CD4-positive, alpha-beta T cell (primary cell): ENCODE data around the gene PEX5. TPM values are rescaled to one million over a fixed set of nuclear protein-coding genes. Genes with fewer than 3 reads are reported as not detected.

Experiments used
- ATAC-seq: fragments of 200-7000 bp; cut with Tn5 transposase; one replicate; pipeline ENCODE4 v1.10.0; 2022; ENCODE audit warnings: mild to moderate bottlenecking; ENCODE audit not compliant: poor library complexity
- CTCF ChIA-PET: fragments of 350-600 bp; sonication (Branson Sonifier 250); formaldehyde crosslinking; loops from one replicate; lab custom pipeline; 2021; ENCODE audit warnings: antibody characterized with exemption, inconsistent platforms; lab: Charles Lee
- POLR2A ChIA-PET: fragments of 350-600 bp; sonication (Branson Sonifier 250); formaldehyde crosslinking; loops from one replicate; lab custom pipeline; 2021; ENCODE audit warnings: antibody characterized with exemption, inconsistent platforms; lab: Charles Lee
- DNase-seq, 14 experiments: peaks; one replicate each; pipeline ENCODE4 v3.0.0-alpha.2; 2013 to 2020; ENCODE audit warnings: mixed read lengths in 2 of 14
- H3K27ac ChIP-seq, 2 donors: one replicate each; pipeline versions ENCODE4 v1.5.1 to v1.7.0; 2013; ENCODE audit warnings: low read length in 2 of 2, low read depth in 1 of 2, mild to moderate bottlenecking in 1 of 2
- H3K27me3 ChIP-seq, 2 experiments: 1 replicate in 1 of 2; 2 replicates in 1 of 2; pipeline versions ENCODE4 v1.6.1 to v1.7.0; 2013; ENCODE audit warnings: low read length in 2 of 2, control low read depth in 1 of 2, mild to moderate bottlenecking in 1 of 2, moderate library complexity in 1 of 2; ENCODE audit not compliant: insufficient read depth in 2 of 2, control insufficient read depth in 1 of 2
- H3K36me3 ChIP-seq: one replicate; pipeline ENCODE4 v1.6.1; 2013; ENCODE audit warnings: low read length, control low read depth; ENCODE audit not compliant: insufficient read depth
- H3K4me1 ChIP-seq: one replicate; pipeline ENCODE4 v1.6.1; 2013; ENCODE audit warnings: low read length, control low read depth; ENCODE audit not compliant: insufficient read depth
- H3K4me3 ChIP-seq: one replicate; pipeline ENCODE4 v1.5.1; 2013; ENCODE audit warnings: mild to moderate bottlenecking, low read length, moderate library complexity
- H3K9me3 ChIP-seq, 2 experiments: 1 replicate in 1 of 2; 2 replicates in 1 of 2; pipeline versions ENCODE4 v1.6.1 to v1.7.0; 2013; ENCODE audit warnings: low read length in 2 of 2, mild to moderate bottlenecking in 2 of 2, control low read depth in 1 of 2, moderate library complexity in 1 of 2; ENCODE audit not compliant: control insufficient read depth in 1 of 2, insufficient read depth in 1 of 2
- H3K27ac Mint-ChIP-seq: one replicate; pipeline ENCODE4 v1.8.0; 2020; ENCODE audit warnings: mixed read lengths
- H3K27me3 Mint-ChIP-seq: one replicate; pipeline ENCODE4 v1.8.0; 2021; ENCODE audit warnings: mixed read lengths
- H3K36me3 Mint-ChIP-seq: one replicate; pipeline ENCODE4 v1.8.0; 2021; ENCODE audit warnings: low read depth, mixed read lengths
- H3K4me1 Mint-ChIP-seq: one replicate; pipeline ENCODE4 v1.8.0; 2021; ENCODE audit warnings: low read depth, mixed read lengths
- H3K4me3 Mint-ChIP-seq: one replicate; pipeline ENCODE4 v1.8.0; 2020; ENCODE audit warnings: mild to moderate bottlenecking, mixed read lengths
- H3K9me3 Mint-ChIP-seq: one replicate; pipeline ENCODE4 v1.8.0; 2020; ENCODE audit warnings: mixed read lengths
- intact Hi-C, 2 experiments: fragments of 100-400 bp; cut with DNase I in 1 of 2; cut with micrococcal nuclease in 1 of 2; formaldehyde crosslinking; loops; one replicate each; pipeline versions ENCODE4 v1.15.1 to v1.9.0; 2023 to 2025; cut with DNase I, micrococcal nuclease
- total RNA-seq, 174 experiments: library from RNA in 2 of 174; stranded (reverse) in 2 of 174; gene quantifications; one replicate each; pipeline ENCODE4 v1.2.3 and lab custom pipeline; 2021 to 2026
- TF ChIP-seq, protein P1 (sequence below): fragments of 200-600 bp; IDR thresholded peaks from one replicate; pipeline ENCODE4 v1.8.0; 2022; ENCODE audit warnings: antibody characterized with exemption, mild to moderate bottlenecking

PEX5 gene
- total RNA-seq, 2 experiments from 2014 or later, result 22.9 TPM

DNA sequence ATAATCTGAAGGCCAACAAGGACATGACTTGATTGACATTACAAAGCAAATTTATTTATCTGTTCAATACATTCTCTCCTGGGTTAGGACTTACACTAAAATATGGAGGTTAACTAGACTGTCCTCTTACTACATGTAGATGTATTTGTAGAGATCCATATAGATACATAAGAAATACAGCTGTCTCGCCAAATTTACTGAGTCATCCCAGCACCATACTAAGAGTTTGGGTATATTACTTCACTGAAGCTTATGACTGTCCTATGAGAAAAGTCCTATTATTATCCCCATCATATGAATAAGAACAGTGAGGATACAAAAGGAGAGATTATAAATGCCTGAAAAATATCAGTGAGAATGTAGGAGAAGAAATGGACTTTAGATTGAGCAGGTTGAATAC, 69.6 kb downstream of the PEX5 start:
- no peak overlapping the region for H3K4me3 Mint-ChIP-seq
- H3K4me3 ChIP-seq, result no peak overlapping the region
- no peaks in the 10 kb centered on the region for H3K36me3 Mint-ChIP-seq
- peaks cover 9% of the 10 kb centered on the region for H3K27me3 Mint-ChIP-seq
- intact Hi-C loops, result no loop called here
- no peaks in the 10 kb centered on the region for H3K27me3 ChIP-seq
- CTCF ChIA-PET, result no interaction called here
- H3K4me1 ChIP-seq, result no peaks in the 10 kb centered on the region
- TF ChIP-seq, protein P1, sequence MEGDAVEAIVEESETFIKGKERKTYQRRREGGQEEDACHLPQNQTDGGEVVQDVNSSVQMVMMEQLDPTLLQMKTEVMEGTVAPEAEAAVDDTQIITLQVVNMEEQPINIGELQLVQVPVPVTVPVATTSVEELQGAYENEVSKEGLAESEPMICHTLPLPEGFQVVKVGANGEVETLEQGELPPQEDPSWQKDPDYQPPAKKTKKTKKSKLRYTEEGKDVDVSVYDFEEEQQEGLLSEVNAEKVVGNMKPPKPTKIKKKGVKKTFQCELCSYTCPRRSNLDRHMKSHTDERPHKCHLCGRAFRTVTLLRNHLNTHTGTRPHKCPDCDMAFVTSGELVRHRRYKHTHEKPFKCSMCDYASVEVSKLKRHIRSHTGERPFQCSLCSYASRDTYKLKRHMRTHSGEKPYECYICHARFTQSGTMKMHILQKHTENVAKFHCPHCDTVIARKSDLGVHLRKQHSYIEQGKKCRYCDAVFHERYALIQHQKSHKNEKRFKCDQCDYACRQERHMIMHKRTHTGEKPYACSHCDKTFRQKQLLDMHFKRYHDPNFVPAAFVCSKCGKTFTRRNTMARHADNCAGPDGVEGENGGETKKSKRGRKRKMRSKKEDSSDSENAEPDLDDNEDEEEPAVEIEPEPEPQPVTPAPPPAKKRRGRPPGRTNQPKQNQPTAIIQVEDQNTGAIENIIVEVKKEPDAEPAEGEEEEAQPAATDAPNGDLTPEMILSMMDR, result no peak
- H3K4me1 Mint-ChIP-seq, result no peaks in the 10 kb centered on the region
- no peaks in the 10 kb centered on the region for H3K9me3 Mint-ChIP-seq
- no peaks in the 10 kb centered on the region for H3K36me3 ChIP-seq
- H3K9me3 ChIP-seq, result no peaks in the 10 kb centered on the region
- ATAC-seq (no peak), DNase-seq (no peak)
- H3K27ac ChIP-seq, result no peak overlapping the region
- POLR2A ChIA-PET, result no interaction called here
- H3K27ac Mint-ChIP-seq, result no peak overlapping the region

Other genes with a start within 250 kb of the PEX5 start
- not detected for gene RNU7-1, start 245.9 kb upstream of the PEX5 start, total RNA-seq
- gene C12orf57, start 245.7 kb upstream of the PEX5 start, total RNA-seq, result 100 to 1,000 TPM; 305 to 311 TPM
- 10 to 100 TPM; 79.0 to 83.5 TPM for gene PTPN6, start 238.3 kb upstream of the PEX5 start, total RNA-seq
- 100 to 1,000 TPM; 138 to 147 TPM for gene PHB2, start 219.0 kb upstream of the PEX5 start, total RNA-seq
- 10 to 100 TPM; 33.9 to 34.8 TPM for gene EMG1, start 218.8 kb upstream of the PEX5 start, total RNA-seq
- gene LPCAT3, start 171.2 kb upstream of the PEX5 start, total RNA-seq, result 10 to 100 TPM; 11.8 to 14.8 TPM
- gene C1S, start 129.0 kb upstream of the PEX5 start, total RNA-seq, result 1 to 10 TPM; 3.8 to 4.6 TPM
- gene C1R, start 97.2 kb upstream of the PEX5 start, total RNA-seq, result 1 to 10 TPM; 3.1 to 4.0 TPM
- gene C1RL, start 80.5 kb upstream of the PEX5 start, total RNA-seq, result 10 to 100 TPM; 12.2 to 14.1 TPM
- not detected for gene RBP5, start 60.8 kb upstream of the PEX5 start, total RNA-seq
- gene CLSTN3, start 59.3 kb upstream of the PEX5 start, total RNA-seq, result 10 to 100 TPM; 29.1 to 33.9 TPM
- gene ACSM4, start 114.4 kb downstream of the PEX5 start, total RNA-seq, result not detected